Upper lobe of left lung (tissue), 6 donors: Measurements from ENCODE around the gene CCDC86. TPM values are rescaled to one million over a fixed set of nuclear protein-coding genes. Genes with fewer than 3 reads are reported as not detected.
"Not testable (repeated sequence)": the region's sequence is repeated elsewhere in the genome, so short reads cannot be mapped to it uniquely, and the experiment has no call there.

Experiments used
- ATAC-seq, 2 donors: fragments of 200-7000 bp; cut with Tn5 transposase; one replicate each; pipeline ENCODE4 v1.9.1; 2022; ENCODE audit warnings: mild to moderate bottlenecking in 2 of 2, moderate library complexity in 2 of 2; ENCODE audit not compliant: low FRiP score in 2 of 2
- DNase-seq, 2 donors: peaks; one replicate each; pipeline ENCODE4 v3.0.0-alpha.2; 2019 to 2020
- H3K27ac ChIP-seq, 4 donors: fragments of 200-600 bp; sonication (generic); one replicate each; pipeline ENCODE4 v1.5.1; 2016 to 2019
- H3K27me3 ChIP-seq, 4 donors: fragments of 200-600 bp; sonication (generic); one replicate each; pipeline ENCODE4 v1.5.1; 2017 to 2019
- H3K36me3 ChIP-seq, 4 donors: fragments of 200-600 bp; sonication (generic); one replicate each; pipeline ENCODE4 v1.5.1; 2016 to 2019
- H3K4me1 ChIP-seq, 4 donors: fragments of 200-600 bp; sonication (generic); one replicate each; pipeline ENCODE4 v1.5.1; 2018 to 2019
- H3K4me3 ChIP-seq, 4 donors: fragments of 200-600 bp; sonication (generic); one replicate each; pipeline ENCODE4 v1.5.1; 2017 to 2019; ENCODE audit warnings: mild to moderate bottlenecking in 2 of 4, moderate library complexity in 1 of 4
- H3K9me3 ChIP-seq, 4 donors: fragments of 200-600 bp; sonication (generic); one replicate each; pipeline ENCODE4 v1.5.1; 2018 to 2019
- EP300 ChIP-seq, 4 donors: sonication (generic); formaldehyde crosslinking; IDR thresholded peaks; one replicate each; pipeline ENCODE4 v1.5.1; 2017; ENCODE audit warnings: antibody characterized with exemption in 4 of 4, control low read depth in 2 of 4
- POLR2A ChIP-seq, 4 donors: fragments of 450-650 bp; IDR thresholded peaks; one replicate each; pipeline ENCODE4 v1.5.1; 2016 to 2017; ENCODE audit warnings: antibody characterized with exemption in 4 of 4, mild to moderate bottlenecking in 2 of 4
- POLR2AphosphoS5 ChIP-seq, 2 donors: sonication (generic); formaldehyde crosslinking; IDR thresholded peaks; one replicate each; pipeline ENCODE4 v1.5.1; 2017; ENCODE audit warnings: antibody characterized with exemption in 2 of 2
- WGBS, 2 donors: methylation state at CpG; one replicate each; pipeline ENCODE4 v1.1.5; 2017 to 2018; 5-methylcytosine and 5-hydroxymethylcytosine counted together
- total RNA-seq, 6 donors: library from RNA; depleted of rRNA in 4 of 6; stranded (reverse); fragments of >200 nt in 4 of 6; gene quantifications; one replicate each; pipeline versions ENCODE4 v1.1.0 to v1.2.1, GENCODE V29; 2016 to 2021
- TF ChIP-seq, protein P1 (sequence below), 6 experiments: fragments of 450-650 bp in 4 of 6; fragments of 200-600 bp in 2 of 6; sonication (generic) in 2 of 6; IDR thresholded peaks; one replicate each; pipeline ENCODE4 v1.5.1; 2016 to 2019; ENCODE audit warnings: antibody characterized with exemption in 6 of 6
- donor health status: DM: no; HTN: no; CAD: no; lungs with moderate emphysema.
- donor health status: DM: no; HTN: yes; CAD: no; lungs with severe emphysema.

Gene CCDC86
- total RNA-seq, 6 donors from 2014 or later = 9.0 to 25.1 (median 17.9) TPM

DNA sequence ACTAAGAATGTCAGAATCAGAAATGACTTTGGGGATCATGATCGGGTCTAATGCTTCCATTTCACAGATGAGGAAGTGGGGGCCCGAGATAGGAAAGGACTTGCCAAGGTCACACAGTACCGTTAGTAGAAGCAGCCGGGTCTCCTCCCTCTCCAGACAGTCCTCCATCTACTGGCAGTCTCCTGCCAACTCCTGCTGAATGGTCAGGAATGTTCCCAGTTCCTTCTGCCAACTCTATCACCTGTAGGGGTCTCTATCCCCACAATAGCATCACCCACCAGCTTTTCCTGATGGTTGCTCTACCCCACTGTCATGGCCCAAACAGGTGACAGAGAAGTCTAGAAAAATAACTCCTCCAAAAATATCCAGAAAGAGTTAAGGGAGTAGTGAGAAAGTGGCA lies 23.9 kb upstream of the CCDC86 start:
- 66 to 79% methylated on average over 4 of the region's 4 CpGs for WGBS, 2 donors
- Histone ChIP-seq H3K4me1 (no peaks in the 10 kb centered on the region), H3K4me3 (no peak overlapping the region), H3K36me3 (no peaks in the 10 kb centered on the region), H3K27ac (no peak overlapping the region), H3K27me3 (no peaks in the 10 kb centered on the region), H3K9me3 (peaks cover 9 to 17% (median 12%) of the 10 kb centered on the region in 4 donors)
- no peak for ATAC-seq
- TF ChIP-seq POLR2AphosphoS5 (IDR thresholded peaks at IDR 0.05) (no peak), POLR2A (IDR thresholded peaks at IDR 0.05) (no peak), EP300 (IDR thresholded peaks at IDR 0.05) (no peak)
- TF ChIP-seq, protein P1, sequence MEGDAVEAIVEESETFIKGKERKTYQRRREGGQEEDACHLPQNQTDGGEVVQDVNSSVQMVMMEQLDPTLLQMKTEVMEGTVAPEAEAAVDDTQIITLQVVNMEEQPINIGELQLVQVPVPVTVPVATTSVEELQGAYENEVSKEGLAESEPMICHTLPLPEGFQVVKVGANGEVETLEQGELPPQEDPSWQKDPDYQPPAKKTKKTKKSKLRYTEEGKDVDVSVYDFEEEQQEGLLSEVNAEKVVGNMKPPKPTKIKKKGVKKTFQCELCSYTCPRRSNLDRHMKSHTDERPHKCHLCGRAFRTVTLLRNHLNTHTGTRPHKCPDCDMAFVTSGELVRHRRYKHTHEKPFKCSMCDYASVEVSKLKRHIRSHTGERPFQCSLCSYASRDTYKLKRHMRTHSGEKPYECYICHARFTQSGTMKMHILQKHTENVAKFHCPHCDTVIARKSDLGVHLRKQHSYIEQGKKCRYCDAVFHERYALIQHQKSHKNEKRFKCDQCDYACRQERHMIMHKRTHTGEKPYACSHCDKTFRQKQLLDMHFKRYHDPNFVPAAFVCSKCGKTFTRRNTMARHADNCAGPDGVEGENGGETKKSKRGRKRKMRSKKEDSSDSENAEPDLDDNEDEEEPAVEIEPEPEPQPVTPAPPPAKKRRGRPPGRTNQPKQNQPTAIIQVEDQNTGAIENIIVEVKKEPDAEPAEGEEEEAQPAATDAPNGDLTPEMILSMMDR (IDR thresholded peaks at IDR 0.05) = no peak
- DNase-seq = no peak

DNA sequence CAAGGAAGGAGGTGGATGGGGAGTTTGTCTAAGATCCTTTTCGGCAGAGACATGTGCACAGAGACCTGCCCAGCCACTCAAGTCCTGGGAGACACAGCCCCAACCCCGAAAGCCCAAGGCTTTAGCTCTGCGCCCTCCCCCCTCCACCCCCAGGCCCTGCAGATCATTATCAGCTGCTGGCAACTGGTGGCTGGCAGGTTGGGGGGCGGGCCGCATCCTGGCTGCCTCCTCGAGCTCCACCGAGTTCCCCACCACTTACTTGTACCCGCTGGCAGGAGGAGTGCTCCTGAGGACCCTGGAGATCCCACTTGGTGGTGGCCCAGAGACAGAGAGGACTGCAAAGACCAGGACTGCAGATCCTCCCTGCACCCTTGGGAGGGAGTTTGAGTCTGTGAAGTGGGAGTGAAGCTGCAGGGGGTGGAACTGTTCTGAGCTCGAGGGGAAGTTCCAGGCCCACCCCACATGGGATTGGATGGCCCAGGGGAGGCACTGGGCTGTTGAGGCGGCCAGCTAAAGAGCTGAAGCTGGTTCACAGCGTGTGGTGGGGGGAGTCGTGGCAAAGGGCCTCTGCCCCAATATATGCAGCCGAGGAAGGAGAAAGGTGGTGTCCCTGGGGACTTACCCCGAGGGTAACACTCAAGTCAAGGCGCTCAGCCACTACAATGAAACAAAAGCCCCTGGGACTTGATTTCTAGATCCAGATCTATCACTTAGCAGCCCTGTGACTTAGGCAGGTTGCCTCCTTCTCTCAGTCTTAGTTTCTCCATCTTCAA lies 19.9 kb upstream of the CCDC86 start:
- WGBS, 2 donors = 42 to 50% methylated on average over 9 to 15 of the region's 15 CpGs
- DNase-seq (no peak), ATAC-seq (no peak)
- H3K9me3 ChIP-seq = peaks cover 1 to 8% (median 5%) of the 10 kb centered on the region in 4 donors
- H3K36me3 ChIP-seq = no peaks in the 10 kb centered on the region
- no peak overlapping the region for H3K27ac ChIP-seq
- TF ChIP-seq POLR2AphosphoS5 (IDR thresholded peaks at IDR 0.05) (no peak), POLR2A (IDR thresholded peaks at IDR 0.05) (no peak), EP300 (IDR thresholded peaks at IDR 0.05) (no peak)
- TF ChIP-seq, protein P1 (IDR thresholded peaks at IDR 0.05) = no peak
- peaks cover 0 to 9% (median 2%) of the 10 kb centered on the region in 4 donors for H3K4me1 ChIP-seq
- no peak overlapping the region for H3K4me3 ChIP-seq
- no peaks in the 10 kb centered on the region for H3K27me3 ChIP-seq

DNA sequence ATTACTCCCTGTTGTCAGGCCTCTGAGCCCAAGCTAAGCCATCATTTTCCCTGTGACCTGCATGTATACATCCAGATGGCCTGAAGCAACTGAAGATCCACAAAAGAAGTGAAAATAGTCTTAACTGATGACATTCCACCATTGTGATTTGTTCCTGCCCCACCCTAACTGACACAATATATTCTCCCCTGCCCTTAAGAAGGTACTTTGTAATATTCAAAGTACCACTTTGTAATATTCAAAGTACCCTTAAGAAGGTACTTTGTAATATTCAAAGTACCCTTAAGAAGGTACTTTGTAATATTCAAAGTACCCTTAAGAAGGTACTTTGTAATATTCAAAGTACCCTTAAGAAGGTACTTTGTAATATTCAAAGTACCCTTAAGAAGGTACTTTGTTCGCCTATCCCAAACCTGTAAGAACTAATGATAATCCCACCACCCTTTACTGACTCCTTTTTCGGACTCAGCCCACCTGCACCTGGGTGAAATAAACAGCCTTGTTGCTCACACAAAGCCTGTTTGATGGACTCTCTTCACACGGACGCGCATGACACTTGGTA lies 18.1 kb upstream of the CCDC86 start:
- not testable (repeated sequence) for H3K4me3 ChIP-seq, H3K4me1 ChIP-seq, H3K36me3 ChIP-seq, H3K9me3 ChIP-seq, ATAC-seq, DNase-seq, H3K27me3 ChIP-seq, H3K27ac ChIP-seq
- 62 to 68% methylated on average over 5 of the region's 5 CpGs for WGBS, 2 donors

DNA sequence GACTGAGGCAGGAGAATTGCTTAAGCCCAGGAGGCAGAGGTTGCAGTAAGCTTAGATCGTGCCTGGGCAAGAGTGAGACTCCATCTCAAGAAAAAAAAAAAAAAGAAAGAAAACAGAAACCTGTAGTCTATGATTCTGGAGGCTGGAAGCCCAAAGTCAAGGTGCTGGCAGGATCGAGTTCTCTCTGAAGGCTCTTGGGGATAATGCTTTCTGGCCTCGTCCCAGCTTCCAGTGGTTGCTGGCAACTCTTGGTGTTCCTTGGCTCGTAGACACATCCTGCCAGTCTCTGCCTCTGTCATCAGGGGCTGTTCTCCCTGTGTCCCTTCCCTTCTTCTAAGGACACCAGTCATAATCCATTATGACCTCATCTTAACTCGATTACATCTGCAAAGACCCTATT lies 16.8 kb upstream of the CCDC86 start:
- no peak overlapping the region for H3K27ac ChIP-seq
- no peak overlapping the region for H3K4me3 ChIP-seq
- peaks cover 0 to 2% (median 0%) of the 10 kb centered on the region in 4 donors for H3K27me3 ChIP-seq
- no peak for TF ChIP-seq POLR2AphosphoS5 (IDR thresholded peaks at IDR 0.05)
- TF ChIP-seq POLR2A (IDR thresholded peaks at IDR 0.05) = no peak
- no peak for TF ChIP-seq EP300 (IDR thresholded peaks at IDR 0.05)
- TF ChIP-seq, protein P1 (IDR thresholded peaks at IDR 0.05) = no peak
- H3K4me1 ChIP-seq = peaks cover 0 to 9% (median 2%) of the 10 kb centered on the region in 4 donors
- 80 to 86% methylated on average over 5 of the region's 5 CpGs for WGBS, 2 donors
- no peaks in the 10 kb centered on the region for H3K9me3 ChIP-seq
- ATAC-seq = no peak
- DNase-seq = no peak
- no peaks in the 10 kb centered on the region for H3K36me3 ChIP-seq

DNA sequence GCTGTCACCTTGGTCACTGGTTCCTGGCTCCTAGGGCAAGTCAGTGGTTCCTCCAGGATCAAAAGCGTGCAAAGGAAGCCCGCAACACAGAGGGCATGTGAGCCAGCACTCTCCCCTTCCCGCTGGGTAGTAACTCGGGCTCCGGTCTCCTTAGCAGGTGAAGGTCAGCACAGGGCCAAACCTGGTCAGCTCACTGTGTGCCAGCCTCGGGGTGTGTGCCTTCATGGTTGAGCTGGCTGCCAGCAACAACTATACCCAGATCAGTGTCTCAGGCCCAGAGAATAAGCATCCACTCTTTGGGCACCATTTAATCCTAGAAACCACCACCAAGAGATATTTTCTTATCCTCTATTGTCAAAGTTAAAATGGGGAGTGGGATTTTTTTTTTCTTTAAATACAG lies 16.1 kb upstream of the CCDC86 start:
- 76 to 96% methylated on average over 4 to 5 of the region's 6 CpGs for WGBS, 2 donors
- Histone ChIP-seq H3K27ac (no peak overlapping the region), H3K36me3 (no peaks in the 10 kb centered on the region), H3K4me1 (peaks cover 0 to 9% (median 2%) of the 10 kb centered on the region in 4 donors), H3K4me3 (no peak overlapping the region), H3K9me3 (no peaks in the 10 kb centered on the region), H3K27me3 (peaks cover 0 to 2% (median 0%) of the 10 kb centered on the region in 4 donors)
- TF ChIP-seq POLR2AphosphoS5 (IDR thresholded peaks at IDR 0.05) = no peak
- TF ChIP-seq POLR2A (IDR thresholded peaks at IDR 0.05) = no peak
- no peak for TF ChIP-seq EP300 (IDR thresholded peaks at IDR 0.05)
- TF ChIP-seq, protein P1 (IDR thresholded peaks at IDR 0.05) = no peak
- no peak for ATAC-seq
- DNase-seq = no peak
